Measurements from ENCODE around the gene ACAN.

DNA sequence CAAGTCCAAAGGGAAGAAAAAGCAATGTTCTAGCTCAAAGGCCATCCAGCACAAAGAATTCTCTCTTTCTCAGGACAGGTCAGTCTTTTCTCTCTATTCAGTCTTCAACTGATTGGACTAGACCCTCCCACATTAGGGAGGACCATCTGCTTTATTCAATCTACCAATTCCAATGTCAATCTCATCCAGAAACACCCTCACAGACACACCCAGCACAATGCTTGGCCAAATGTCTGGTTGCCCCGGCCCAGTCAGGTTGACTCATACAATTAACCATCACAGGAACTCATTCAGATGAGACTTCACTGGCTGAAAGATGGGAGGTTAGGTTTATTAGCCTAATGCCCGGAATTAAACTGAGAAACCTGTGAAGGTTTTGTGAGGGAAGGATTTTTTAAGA is 32.4 kb downstream of the ACAN start:
- no peak for TF ChIP-seq POLR2AphosphoS5 (IDR thresholded peaks at IDR 0.05; ENCODE audit: low read depth, low read length)
- no peak for TF ChIP-seq TAF1 (IDR thresholded peaks at IDR 0.05; ENCODE audit: borderline replicate concordance, low read depth, low read length)

All from GM12892 (cell line).